GM20000 (cell line): ENCODE results near the gene CCNB2.

ENCODE experiments used
- DNase-seq: peaks from one replicate; pipeline ENCODE4 v3.0.0; 2012; ENCODE audit warnings: low spot score
- CTCF ChIP-seq: IDR thresholded peaks from 2 replicates; pipeline ENCODE4 v1.5.1; 2012; ENCODE audit warnings: mild to moderate bottlenecking, control low read depth; ENCODE audit errors: extremely low read depth, missing control alignments

CCNB2 gene

GRCh38 chr15:59094077-59094476 is 10.9 kb upstream of the CCNB2 start:
- DNase-seq, result no peak
- no peak for TF ChIP-seq CTCF

- TF ChIP-seq CTCF, result no peak
- no peak for DNase-seq
Measured at GRCh38 chr15:59096429-59096828, 8.5 kb upstream of the CCNB2 start.

- no peak for DNase-seq
- TF ChIP-seq CTCF, result no peak
Measured at GRCh38 chr15:59099162-59099685, 5.7 kb upstream of the CCNB2 start.

GRCh38 chr15:59104602-59104911 is 389 bp upstream of the CCNB2 start:
- no peak for DNase-seq
- TF ChIP-seq CTCF, result no peak

GRCh38 chr15:59105854-59106253 is 908 bp downstream of the CCNB2 start:
- peak; percentile 14 for TF ChIP-seq CTCF
- no peak for DNase-seq

- no peak for TF ChIP-seq CTCF
Measured at GRCh38 chr15:59111251-59111650, 6.3 kb downstream of the CCNB2 start.

DNA sequence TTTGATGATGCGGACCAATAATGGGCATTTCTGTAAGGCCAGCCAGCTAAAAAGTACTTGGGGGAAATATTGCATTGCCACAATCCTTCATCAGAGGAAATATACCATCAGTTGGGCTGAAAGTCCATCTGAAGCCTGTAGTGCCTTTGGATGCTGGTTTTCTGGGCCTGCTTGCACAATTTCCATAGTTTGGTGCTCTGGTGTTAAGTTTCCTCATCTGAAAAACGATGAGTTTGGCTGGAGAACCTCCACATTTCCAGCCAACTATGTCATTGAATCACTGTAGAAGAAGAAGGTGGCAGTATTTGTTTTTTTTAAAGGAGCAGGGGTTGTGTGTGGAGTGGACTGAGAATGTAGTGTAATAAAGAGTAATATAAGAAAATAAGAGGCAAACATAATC is 10.1 kb downstream of the CCNB2 start:
- TF ChIP-seq CTCF, result no peak
- no peak for DNase-seq

More at GRCh38 chr15:59111251-59111650, 6.3 kb downstream of the CCNB2 start:
- no peak for DNase-seq
